Activated naive CD4-positive, alpha-beta T cell treated with anti-CD3 and anti-CD28 coated beads, Interleukin-2, amount 50 U/mL, for 16 hours (primary cell): ENCODE measurements around the gene LACRT.

Experiments
- DNase-seq: peaks from one replicate; pipeline ENCODE4 v3.0.0-alpha.2; 2020

The LACRT gene

DNA sequence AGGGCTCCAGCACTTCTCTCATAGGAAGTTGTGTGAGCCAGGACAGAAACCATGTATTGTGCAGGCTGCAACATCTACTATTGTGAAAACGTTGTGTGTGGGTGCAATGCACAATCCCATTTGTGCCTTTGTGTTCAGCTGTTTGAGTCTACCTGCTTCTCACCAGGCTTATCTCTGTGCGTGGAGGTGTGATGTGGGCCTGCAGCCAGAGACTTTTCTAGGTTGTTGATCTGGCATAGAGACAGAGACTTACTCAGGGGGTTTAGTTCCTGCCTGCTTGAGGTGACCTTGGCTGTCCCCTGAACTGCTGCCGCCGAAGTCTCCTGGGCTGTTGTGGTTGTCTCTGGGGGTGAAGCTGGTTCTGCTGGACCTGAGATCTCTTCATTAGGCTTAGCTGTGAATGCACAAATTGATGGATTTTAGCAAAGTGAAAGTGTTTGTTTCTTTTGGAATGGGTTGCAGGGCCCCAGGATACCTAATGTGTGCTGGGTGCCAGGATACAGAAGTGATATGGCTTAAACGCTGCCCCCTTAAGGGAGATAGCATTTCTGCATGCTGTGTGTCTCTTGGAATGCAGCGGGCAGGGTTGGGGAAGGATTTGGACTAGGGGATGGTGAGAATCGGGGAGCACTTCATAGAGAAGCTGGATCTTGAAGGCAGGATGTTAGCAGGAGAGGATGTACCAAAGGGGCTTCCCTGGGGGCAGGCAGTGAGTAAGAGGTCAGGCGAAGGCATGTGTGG is 2.5 kb downstream of the LACRT start:
- DNase-seq: no peak

DNA sequence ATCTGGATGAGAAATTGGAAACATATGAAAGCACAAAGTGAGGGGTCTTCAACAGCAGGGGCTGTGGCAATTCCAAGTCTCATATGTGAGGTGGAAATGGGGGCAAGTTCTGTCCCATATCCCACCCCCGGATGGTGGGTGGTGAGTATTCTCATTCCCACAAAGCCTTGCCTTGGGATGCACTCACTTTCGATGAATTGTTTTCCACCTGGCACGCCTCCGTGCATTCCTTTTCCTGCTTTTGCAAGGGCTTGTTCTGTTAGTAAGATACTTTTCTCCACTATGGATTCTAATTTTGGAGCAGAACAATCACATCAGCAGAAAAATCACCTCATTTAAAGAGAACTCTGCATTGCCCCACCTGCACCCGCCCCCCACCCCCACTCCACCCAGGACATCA is 3.1 kb downstream of the LACRT start:
- DNase-seq: no peak

- no peak for DNase-seq
Measured at GRCh38 chr12:54629925-54630324, 4.8 kb downstream of the LACRT start.

- no peak for DNase-seq
Measured at GRCh38 chr12:54628186-54628846, 6.4 kb downstream of the LACRT start.

DNA sequence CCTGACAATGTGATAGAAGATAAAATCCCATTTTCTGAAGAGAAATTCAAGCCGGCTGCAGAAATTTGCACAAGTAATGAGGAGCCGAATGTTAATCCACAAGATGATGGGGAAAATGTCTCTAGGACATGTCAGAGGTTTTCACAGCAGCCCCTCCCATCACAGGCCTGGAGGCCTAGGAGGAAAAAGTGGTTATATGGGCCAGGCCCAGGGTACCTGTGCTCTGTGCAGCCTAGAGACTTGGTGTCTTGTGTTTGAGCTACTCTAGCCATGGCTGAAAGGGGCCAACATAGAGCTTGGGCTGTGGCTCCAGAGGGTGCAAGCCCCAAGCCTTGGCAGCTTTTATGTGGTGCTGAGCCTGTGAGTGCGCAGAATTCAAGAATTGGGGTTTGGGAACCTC is 7.4 kb downstream of the LACRT start:
- DNase-seq: no peak

GRCh38 chr12:54625598-54625997 is 9.1 kb downstream of the LACRT start:
- DNase-seq: no peak

GRCh38 chr12:54624315-54625279 is 10.1 kb downstream of the LACRT start:
- DNase-seq: no peak

DNA sequence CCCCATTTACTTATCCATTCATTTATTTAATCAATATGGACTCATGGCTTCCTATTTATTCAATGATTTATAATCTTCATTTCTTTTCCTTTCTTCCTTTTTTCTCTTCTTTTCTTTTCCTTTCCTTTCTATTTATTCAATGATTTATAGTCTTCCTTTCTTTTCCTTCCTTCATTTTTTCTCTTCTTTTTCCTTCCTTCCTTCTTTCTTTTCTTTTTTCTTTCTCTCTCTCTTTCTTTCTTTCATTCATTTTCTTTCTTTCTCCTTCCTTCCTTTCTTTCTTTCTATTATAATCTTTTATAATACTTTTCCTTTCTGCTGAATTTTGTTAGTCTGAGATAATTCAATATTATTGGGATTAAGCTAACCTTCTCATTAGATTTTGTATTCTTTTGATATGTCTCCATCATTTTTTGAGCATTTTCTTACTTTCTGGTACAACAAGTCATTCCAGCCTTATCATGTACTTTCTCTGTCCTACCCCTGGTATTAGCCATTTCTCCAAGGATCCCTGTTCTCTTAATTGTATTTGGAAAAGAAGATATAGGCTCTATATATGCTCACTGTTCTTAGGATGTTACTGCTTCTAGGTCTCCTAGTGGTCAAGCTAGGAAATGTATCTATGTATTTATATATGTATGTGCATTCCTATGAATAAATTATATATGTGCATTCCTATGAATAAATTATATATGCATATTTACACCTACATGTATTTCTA is 12.1 kb downstream of the LACRT start:
- DNase-seq: no peak

DNA sequence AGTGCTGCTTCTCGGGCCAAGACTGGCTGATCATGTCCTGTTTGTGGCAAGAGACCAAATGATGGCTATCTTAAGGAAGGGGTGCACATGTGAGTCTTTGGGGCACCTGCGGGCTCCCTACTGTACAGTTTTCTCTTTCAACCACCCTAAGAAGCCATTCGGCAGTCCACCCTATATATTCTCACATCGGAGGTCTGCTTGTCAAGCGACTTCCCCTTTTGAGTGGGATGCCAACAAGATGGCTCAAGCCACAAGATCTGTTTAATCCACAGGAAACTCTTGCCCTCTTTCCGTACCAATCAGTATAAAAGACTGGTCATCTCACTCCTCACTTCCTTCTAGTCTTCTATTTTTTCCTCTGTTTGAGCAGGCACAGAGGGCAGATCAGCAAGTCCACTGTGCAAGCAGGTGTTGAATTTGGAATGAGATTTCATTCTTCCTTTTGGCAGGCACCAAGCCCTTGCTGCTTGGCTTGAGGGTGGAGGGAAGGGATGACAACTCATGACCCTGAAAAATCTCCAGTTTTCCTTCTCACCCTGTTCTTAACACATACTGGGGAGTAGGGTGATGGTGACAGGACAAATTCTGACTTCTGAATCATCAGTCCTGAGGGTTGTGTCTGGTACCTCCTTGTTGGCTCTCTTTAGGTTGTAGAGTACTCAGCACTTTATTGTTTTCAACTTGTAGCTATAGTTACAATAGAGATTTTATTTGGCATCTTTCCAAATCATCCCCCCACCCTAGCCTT is 17.6 kb downstream of the LACRT start:
- no peak for DNase-seq

GRCh38 chr12:54612225-54612750 is 22.4 kb downstream of the LACRT start:
- no peak for DNase-seq

GRCh38 chr12:54611715-54612149 is 23.0 kb downstream of the LACRT start:
- DNase-seq: no peak

DNA sequence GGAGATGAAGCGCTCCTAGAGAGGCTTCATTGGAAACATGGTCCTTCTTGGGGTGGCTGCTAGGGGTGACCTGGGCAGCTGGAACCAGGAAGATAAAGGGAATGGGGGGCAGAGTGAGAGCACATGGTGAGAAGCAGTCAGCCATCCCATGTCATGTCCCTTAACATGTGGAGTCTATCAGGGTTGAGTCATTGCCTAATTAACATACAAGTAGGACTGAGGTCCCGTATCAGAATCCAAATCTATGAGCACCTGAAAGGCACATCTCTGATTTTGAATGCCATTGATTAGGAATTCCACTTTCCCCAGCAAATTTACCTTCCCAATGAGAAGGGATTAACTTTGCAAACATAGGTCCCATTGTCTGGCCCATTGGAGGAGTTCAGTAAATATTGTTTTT is 25.9 kb downstream of the LACRT start:
- DNase-seq: no peak

DNA sequence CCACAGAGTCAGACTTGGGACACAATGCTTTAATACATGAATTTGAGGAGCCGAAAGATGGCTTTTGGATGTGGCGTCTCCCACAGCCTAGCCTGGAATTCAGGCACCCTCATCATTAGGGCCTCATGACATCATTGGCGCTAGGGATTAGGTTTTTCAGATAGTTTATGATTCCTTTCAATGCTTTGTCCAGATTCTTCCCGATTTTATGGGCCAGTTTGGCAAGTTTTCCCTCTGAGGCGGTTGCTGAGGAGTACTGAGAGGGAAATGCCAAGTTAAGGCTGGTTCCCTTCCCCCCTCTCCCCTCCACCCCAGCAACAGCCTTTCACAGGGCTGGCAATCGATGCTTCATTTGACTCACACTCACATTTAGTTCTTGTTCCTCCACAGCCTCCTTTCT is 26.5 kb downstream of the LACRT start:
- no peak for DNase-seq

GRCh38 chr12:54606556-54606955 is 28.1 kb downstream of the LACRT start:
- no peak for DNase-seq

DNA sequence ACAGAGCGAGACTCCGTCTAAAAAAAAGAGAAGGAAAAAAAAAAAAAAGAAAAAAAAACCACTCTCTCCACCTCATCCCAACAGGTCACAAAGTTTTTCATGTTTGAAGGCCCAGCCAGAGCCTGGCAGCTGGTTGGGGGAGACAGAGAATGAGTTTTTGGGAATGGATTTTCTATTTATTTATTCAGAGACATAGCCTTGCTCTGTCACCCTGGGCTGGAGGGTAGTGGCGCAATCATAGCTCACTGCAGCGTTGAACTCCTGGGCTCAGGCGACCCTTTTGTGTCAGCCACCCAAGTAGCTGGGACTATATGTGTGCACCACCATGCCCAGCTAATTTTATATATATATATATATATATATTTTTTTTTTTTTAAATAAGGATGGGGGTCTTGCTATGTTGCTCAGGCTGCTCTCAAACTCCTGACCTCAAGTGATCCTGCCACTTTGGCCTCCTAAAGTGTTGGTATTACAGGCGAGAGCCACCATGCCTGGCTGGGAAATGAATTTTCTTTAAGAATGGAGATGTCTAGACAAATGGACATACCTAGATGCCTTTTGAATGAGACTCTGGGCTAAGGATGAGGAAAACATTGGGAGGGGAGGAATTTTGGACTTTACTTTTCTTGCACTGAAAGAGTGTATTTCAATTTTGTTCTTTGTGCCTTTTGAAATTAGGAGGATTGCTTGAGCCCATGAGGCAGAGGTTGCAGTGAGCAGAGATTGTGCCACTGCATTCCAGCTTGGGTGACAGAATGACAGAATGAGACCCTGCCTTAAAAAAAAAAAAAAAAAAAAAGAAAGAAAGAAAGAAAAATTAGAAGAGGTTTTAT is 29.3 kb downstream of the LACRT start:
- DNase-seq: no peak

- no peak for DNase-seq
Measured at GRCh38 chr12:54604436-54604835, 30.3 kb downstream of the LACRT start.

- DNase-seq: no peak
Measured at GRCh38 chr12:54603872-54604271, 30.8 kb downstream of the LACRT start.

DNA sequence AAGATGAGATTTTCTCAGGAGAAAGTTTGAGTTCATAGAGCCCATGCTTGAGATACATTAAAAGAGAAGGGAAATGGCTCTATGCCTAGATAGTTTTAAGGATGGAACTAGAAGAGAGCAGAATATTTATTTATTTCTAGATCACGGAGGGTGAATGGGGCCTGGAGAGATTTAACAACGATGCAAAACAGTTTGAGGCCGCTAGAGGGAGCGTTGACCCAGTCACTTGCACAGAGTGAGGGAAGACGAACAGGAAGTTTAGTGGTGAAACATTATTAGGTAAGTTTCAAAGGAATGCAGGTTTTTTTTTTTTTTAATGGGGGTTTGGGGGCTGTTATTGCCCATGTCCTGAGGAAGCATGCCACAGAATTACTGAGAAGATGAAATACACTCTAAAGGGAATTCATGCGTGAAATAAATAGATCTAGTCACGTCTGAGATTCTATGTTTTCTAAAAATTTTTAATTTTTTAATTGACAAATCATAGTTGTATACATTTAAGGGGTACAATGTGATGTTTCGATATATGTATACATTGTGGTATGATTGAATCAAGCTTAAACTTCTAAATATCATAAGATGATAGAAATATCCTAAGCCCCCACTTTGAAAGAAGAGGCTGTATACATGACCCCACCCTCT is 31.4 kb downstream of the LACRT start:
- peak; percentile 61 for DNase-seq

DNA sequence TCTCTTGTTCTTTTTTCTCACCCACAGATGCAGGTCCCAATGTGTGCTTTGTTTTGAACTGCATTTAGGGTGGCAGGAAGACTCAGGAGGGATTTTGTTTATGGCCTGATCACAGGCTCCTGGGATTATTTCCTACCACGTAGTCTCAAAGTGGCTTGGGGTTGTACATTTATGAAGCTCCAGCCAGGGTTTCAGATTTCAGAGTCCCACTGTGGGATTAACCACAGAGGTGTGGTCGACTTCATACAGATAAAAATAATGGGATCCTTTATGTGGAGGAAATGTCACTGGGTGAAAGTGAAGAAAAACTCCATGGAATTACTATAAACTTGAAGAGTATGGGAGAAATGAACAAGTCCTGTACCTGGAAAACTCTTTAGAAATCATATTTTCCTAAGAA is 32.0 kb downstream of the LACRT start:
- DNase-seq: no peak

- DNase-seq: no peak
Measured at GRCh38 chr12:54601841-54602240, 32.9 kb downstream of the LACRT start.
